HCT116 (cell line): ENCODE data around the gene PEX6. TPM values are rescaled to one million over a fixed set of nuclear protein-coding genes. Genes with fewer than 3 reads are reported as not detected.

Source experiments
- ATF3 ChIP-seq: IDR thresholded peaks from 2 replicates; pipeline ENCODE4 v1.6.1; 2012
- EGR1 ChIP-seq: IDR thresholded peaks from 2 replicates; pipeline ENCODE4 v1.6.1; 2012; ENCODE audit warnings: low read depth
- FOSL1 ChIP-seq: IDR thresholded peaks from 2 replicates; pipeline ENCODE4 v1.6.1; 2012; ENCODE audit warnings: low read depth
- JUND ChIP-seq: IDR thresholded peaks from 2 replicates; pipeline ENCODE4 v1.6.1; 2012
- MAX ChIP-seq: IDR thresholded peaks from 2 replicates; pipeline ENCODE4 v1.6.1; 2012
- POLR2A ChIP-seq: IDR thresholded peaks from 2 replicates; pipeline ENCODE4 v1.7.0; 2011; ENCODE audit warnings: borderline replicate concordance; ENCODE audit not compliant: insufficient read depth, insufficient read length; ENCODE audit errors: extremely low read depth
- POLR2AphosphoS5 ChIP-seq: IDR thresholded peaks from 2 replicates; pipeline ENCODE4 v1.6.1; 2011; ENCODE audit warnings: mild to moderate bottlenecking, low read depth, low read length, moderate library complexity
- SIN3A ChIP-seq: IDR thresholded peaks from 2 replicates; pipeline ENCODE4 v1.6.1; 2012; ENCODE audit warnings: low read depth
- SP1 ChIP-seq: IDR thresholded peaks from 2 replicates; pipeline ENCODE4 v1.6.1; 2012; ENCODE audit warnings: low read depth
- ZBTB33 ChIP-seq: IDR thresholded peaks from 2 replicates; pipeline ENCODE4 v1.6.1; 2011; ENCODE audit warnings: mild to moderate bottlenecking, low read length, moderate library complexity; ENCODE audit not compliant: insufficient replicate concordance; ENCODE audit errors: extremely low read depth
- ZNF274 ChIP-seq: fragments of 200-500 bp; sonication (Bioruptor generic); IDR thresholded peaks from 2 replicates; pipeline ENCODE4 v1.6.1; 2014; ENCODE audit warnings: mild to moderate bottlenecking, low read depth, low read length, inconsistent platforms
- total RNA-seq: library from RNA; stranded (reverse); gene quantifications from one replicate; pipeline ENCODE4 v1.2.1, GENCODE V29; 2021; ENCODE audit not compliant: unreplicated experiment

PEX6 gene
- total RNA-seq, 1 experiment from 2014 or later: 21.4 TPM

GRCh38 chr6:42914546-42914945 lies 64.4 kb downstream of the PEX6 start (continued):
- TF ChIP-seq ZBTB33 (no peak), MAX (no peak), SP1 (no peak), EGR1 (no peak), JUND (no peak), FOSL1 (no peak), ZNF274 (no peak), POLR2A (no peak), SIN3A (no peak), ATF3 (no peak), POLR2AphosphoS5 (no peak)

Other genes with a start within 250 kb of the PEX6 start
- 17.1 TPM for gene TBCC, start 233.1 kb downstream of the PEX6 start, total RNA-seq
- 14.9 TPM for gene BICRAL, start 197.1 kb downstream of the PEX6 start, total RNA-seq
- 125 TPM for gene RPL7L1, start 99.6 kb downstream of the PEX6 start, total RNA-seq
- gene PTCRA, start 63.1 kb downstream of the PEX6 start, total RNA-seq: not detected
- 49.1 TPM for gene CNPY3, start 49.7 kb downstream of the PEX6 start, total RNA-seq
- gene GNMT, start 18.4 kb downstream of the PEX6 start, total RNA-seq: 0.57 TPM
- gene PPP2R5D, start 5.4 kb upstream of the PEX6 start, total RNA-seq: 49.6 TPM
- gene MEA1, start 34.8 kb upstream of the PEX6 start, total RNA-seq: 64.8 TPM
- gene KLHDC3, start 35.1 kb upstream of the PEX6 start, total RNA-seq: 67.2 TPM
- 63.4 TPM for gene RRP36, start 42.4 kb upstream of the PEX6 start, total RNA-seq
- 34.1 TPM for gene CUL7, start 74.7 kb upstream of the PEX6 start, total RNA-seq
- 123 TPM for gene MRPL2, start 80.3 kb upstream of the PEX6 start, total RNA-seq
- gene KLC4, start 80.5 kb upstream of the PEX6 start, total RNA-seq: 16.2 TPM
- 105 TPM for gene PTK7, start 97.1 kb upstream of the PEX6 start, total RNA-seq
- 28.1 TPM for gene SRF, start 192.1 kb upstream of the PEX6 start, total RNA-seq
- gene CUL9, start 203.0 kb upstream of the PEX6 start, total RNA-seq: 36.5 TPM